22Rv1 (cell line): ENCODE results near the gene CEBPE.

Experiments used
- H3K27ac ChIP-seq: fragments of 450-650 bp; 2 replicates; pipeline ENCODE4 v1.5.1; 2017
- ZFX ChIP-seq: fragments of 450-650 bp; IDR thresholded peaks from 2 replicates; pipeline ENCODE4 v1.6.1; 2017; ENCODE audit warnings: antibody characterized with exemption, borderline replicate concordance
- TF ChIP-seq, protein P1 (sequence below): fragments of 450-650 bp; IDR thresholded peaks from 2 replicates; pipeline ENCODE4 v1.5.1; 2017; ENCODE audit warnings: mild to moderate bottlenecking

CEBPE gene

GRCh38 chr14:23085458-23085857 is 33.6 kb downstream of the CEBPE start:
- no peak overlapping the region for H3K27ac ChIP-seq

DNA sequence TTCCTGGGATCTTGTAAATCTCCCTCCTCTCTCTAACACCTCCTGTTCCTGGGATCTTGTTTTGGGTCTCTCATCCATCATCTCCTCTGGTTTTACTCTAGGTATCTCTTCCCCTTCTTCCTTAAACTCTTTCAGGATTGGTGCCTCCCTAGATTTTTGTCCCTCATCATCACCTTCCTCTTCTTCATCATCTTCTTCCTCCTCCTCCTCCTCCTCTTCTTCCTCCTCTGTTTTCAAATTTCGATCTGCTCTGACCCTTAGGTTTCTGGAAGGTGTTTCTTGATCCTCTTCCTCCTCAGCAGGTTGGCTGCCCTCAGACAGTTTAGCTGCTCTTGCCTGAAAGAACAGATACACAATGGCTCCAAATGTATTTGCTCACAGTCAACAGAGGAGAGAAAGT is 38.6 kb downstream of the CEBPE start:
- TF ChIP-seq ZFX, result no peak
- TF ChIP-seq, protein P1, sequence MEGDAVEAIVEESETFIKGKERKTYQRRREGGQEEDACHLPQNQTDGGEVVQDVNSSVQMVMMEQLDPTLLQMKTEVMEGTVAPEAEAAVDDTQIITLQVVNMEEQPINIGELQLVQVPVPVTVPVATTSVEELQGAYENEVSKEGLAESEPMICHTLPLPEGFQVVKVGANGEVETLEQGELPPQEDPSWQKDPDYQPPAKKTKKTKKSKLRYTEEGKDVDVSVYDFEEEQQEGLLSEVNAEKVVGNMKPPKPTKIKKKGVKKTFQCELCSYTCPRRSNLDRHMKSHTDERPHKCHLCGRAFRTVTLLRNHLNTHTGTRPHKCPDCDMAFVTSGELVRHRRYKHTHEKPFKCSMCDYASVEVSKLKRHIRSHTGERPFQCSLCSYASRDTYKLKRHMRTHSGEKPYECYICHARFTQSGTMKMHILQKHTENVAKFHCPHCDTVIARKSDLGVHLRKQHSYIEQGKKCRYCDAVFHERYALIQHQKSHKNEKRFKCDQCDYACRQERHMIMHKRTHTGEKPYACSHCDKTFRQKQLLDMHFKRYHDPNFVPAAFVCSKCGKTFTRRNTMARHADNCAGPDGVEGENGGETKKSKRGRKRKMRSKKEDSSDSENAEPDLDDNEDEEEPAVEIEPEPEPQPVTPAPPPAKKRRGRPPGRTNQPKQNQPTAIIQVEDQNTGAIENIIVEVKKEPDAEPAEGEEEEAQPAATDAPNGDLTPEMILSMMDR, result no peak
- no peak overlapping the region for H3K27ac ChIP-seq

More at GRCh38 chr14:23085458-23085857, 33.6 kb downstream of the CEBPE start:
- TF ChIP-seq, protein P1, result no peak
- no peak for TF ChIP-seq ZFX

DNA sequence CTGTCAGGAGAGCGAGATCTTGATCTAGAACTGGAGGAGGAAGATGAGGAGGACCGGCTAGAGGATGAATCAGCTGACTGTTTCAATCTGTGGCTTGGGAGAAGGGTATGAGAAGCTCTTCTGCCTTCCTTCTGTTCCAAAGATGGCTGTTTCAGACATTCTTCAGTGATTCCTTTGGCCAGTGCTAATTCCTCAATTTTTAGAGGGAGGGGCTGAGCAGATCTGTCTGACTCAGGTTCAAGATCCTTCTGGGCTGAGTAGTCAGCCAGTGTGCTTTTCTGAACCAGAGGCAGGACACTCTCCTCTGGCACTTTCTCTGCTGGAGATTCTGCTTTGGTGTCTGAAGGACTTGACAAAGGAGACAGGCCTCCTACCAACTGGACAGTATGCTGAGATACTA is 39.3 kb downstream of the CEBPE start:
- H3K27ac ChIP-seq, result no peak overlapping the region
- TF ChIP-seq ZFX, result no peak

- H3K27ac ChIP-seq, result peak overlapping the region; percentile 17; the same call in 1 of the 2 replicates
- no peak for TF ChIP-seq ZFX
- TF ChIP-seq, protein P1, result no peak
Measured at GRCh38 chr14:23078692-23079116, 40.4 kb downstream of the CEBPE start.

- peak overlapping the region; percentile 17; the same call in 1 of the 2 replicates for H3K27ac ChIP-seq
Measured at GRCh38 chr14:23077962-23078361, 41.1 kb downstream of the CEBPE start.

GRCh38 chr14:23076785-23077408 is 42.2 kb downstream of the CEBPE start:
- no peak for TF ChIP-seq ZFX
- TF ChIP-seq, protein P1, result peak; percentile 81
- H3K27ac ChIP-seq, result peak overlapping the region; percentile 17; the same call in 1 of the 2 replicates

More at GRCh38 chr14:23077962-23078361, 41.1 kb downstream of the CEBPE start:
- TF ChIP-seq, protein P1, result no peak
- no peak for TF ChIP-seq ZFX

DNA sequence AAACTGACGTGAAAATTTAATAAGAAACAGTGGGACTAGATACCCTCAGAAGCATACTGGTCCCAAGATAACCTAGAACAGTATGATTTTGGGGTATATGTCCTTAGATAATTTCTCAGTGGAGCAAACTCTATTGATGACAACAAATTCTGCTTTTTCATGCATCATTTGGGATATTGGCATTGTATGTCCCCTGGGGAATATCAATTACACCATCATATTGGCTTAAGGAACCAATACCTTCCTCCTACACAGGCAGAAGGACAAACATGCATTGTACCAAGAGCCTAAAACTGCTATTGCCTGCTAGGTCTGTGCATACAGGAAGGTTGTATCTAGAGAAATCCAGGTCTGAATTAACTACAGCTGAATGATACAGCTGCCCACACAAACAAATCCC is 44.1 kb downstream of the CEBPE start:
- H3K27ac ChIP-seq, result no peak overlapping the region
- TF ChIP-seq, protein P1, result no peak
- TF ChIP-seq ZFX, result no peak
